ENCODE measurements around the gene FOXD4L4. TPM values are rescaled to one million over a fixed set of nuclear protein-coding genes. Genes with fewer than 3 reads are reported as not detected.
"Not testable (repeated sequence)": the region's sequence is repeated elsewhere in the genome, so short reads cannot be mapped to it uniquely, and the experiment has no call there.

The FOXD4L4 gene
- total RNA-seq (2014; rRNA removed; shearing (Covaris generic)) (not detected in 2 replicates), polyA plus RNA-seq (2016; fragmentation: Nextera tagmentation; extraction: Ambion mirVana) (not detected in 2 replicates)
- long read RNA-seq: 0 reads

- H3K27ac Mint-ChIP-seq; H4K20me1 ChIP-seq (replicated peaks; ENCODE audit: insufficient read depth); H3K27ac ChIP-seq (ENCODE audit: low read depth); H3K4me1 Mint-ChIP-seq; H3K36me3 Mint-ChIP-seq (ENCODE audit: low read depth); H3K36me3 ChIP-seq (ENCODE audit: insufficient read depth); H3K4me1 ChIP-seq (ENCODE audit: insufficient read depth); H3K79me2 ChIP-seq (replicated peaks; ENCODE audit: insufficient read depth); H3K9me2 ChIP-seq (ENCODE audit: insufficient read depth); ATAC-seq; H3K9me3 Mint-ChIP-seq; H3F3A ChIP-seq (replicated peaks; ENCODE audit: low read depth); H3K4me2 ChIP-seq; DNase-seq (ENCODE audit: low spot score); H2AFZ ChIP-seq: not testable (repeated sequence)
- peaks cover 20% of the 10 kb centered on the region for H3K27me3 Mint-ChIP-seq (ENCODE audit: insufficient read depth, low read depth, poor library complexity)
- Histone ChIP-seq H3K27me3 (ENCODE audit: insufficient read depth) (peaks cover 47% of the 10 kb centered on the region), H3K4me3 (peak within 1 kb of the TSS; percentile 34; the same call in 1 of the 2 replicates)
- peak within 1 kb of the TSS; percentile 47; the same call in 1 of the 3 replicates for H3K4me3 Mint-ChIP-seq
- TF ChIP-seq EZH2 (IDR thresholded peaks at IDR 0.05; ENCODE audit: low read depth, unreplicated experiment): peak; percentile 26
Measured at GRCh38 chr9:65737096-65737564, at the start of gene FOXD4L4. FOXD4L4 (plus strand) TSS chr9:65737146; CDS start chr9:65737146, 0 bp downstream.

DNA sequence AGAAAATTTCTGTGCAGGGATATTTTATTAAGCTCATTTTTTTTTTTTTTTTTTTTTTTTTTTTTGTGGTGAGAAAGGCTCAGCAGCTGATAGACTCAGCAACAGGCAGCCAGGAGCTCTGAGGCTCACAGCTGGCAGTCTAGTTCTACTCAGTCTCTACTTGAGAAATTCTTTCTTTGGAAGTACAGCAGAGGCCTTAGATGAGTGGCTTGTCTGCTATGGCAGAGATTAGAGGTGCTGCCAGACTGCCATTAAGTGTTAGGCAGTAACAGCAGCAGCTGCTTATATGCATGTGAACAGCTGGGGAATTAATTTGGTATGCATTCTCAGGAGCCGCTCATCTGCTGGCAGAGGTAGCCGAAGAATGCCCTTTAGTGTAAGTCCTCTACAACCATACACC lies 33.4 kb upstream of the FOXD4L4 start:
- H3K27ac Mint-ChIP-seq; H3K4me3 Mint-ChIP-seq; H3K9me2 ChIP-seq (ENCODE audit: insufficient read depth); H3K4me1 Mint-ChIP-seq; ATAC-seq; H3K36me3 ChIP-seq (ENCODE audit: insufficient read depth); H3K79me2 ChIP-seq (replicated peaks; ENCODE audit: insufficient read depth); H3K4me3 ChIP-seq; H2AFZ ChIP-seq; H3K9me3 Mint-ChIP-seq; H3K27me3 Mint-ChIP-seq (ENCODE audit: insufficient read depth, low read depth, poor library complexity); H4K20me1 ChIP-seq (replicated peaks; ENCODE audit: insufficient read depth); H3K27ac ChIP-seq (ENCODE audit: low read depth); H3K4me1 ChIP-seq (ENCODE audit: insufficient read depth); H3K36me3 Mint-ChIP-seq (ENCODE audit: low read depth); H3K4me2 ChIP-seq; H3K27me3 ChIP-seq (ENCODE audit: insufficient read depth); H3F3A ChIP-seq (replicated peaks; ENCODE audit: low read depth): not testable (repeated sequence)
- peak; percentile 15 for DNase-seq (ENCODE audit: low spot score)

- H2AFZ ChIP-seq; H3K4me1 Mint-ChIP-seq; H3K27ac ChIP-seq (ENCODE audit: low read depth); H3K9me3 Mint-ChIP-seq; H3K36me3 ChIP-seq (ENCODE audit: insufficient read depth); H3K27me3 Mint-ChIP-seq (ENCODE audit: insufficient read depth, low read depth, poor library complexity); H3F3A ChIP-seq (replicated peaks; ENCODE audit: low read depth); H3K9me2 ChIP-seq (ENCODE audit: insufficient read depth); DNase-seq (ENCODE audit: low spot score); H3K4me3 Mint-ChIP-seq; H3K27me3 ChIP-seq (ENCODE audit: insufficient read depth); H3K79me2 ChIP-seq (replicated peaks; ENCODE audit: insufficient read depth); H4K20me1 ChIP-seq (replicated peaks; ENCODE audit: insufficient read depth); H3K36me3 Mint-ChIP-seq (ENCODE audit: low read depth); H3K27ac Mint-ChIP-seq; H3K4me3 ChIP-seq; H3K4me1 ChIP-seq (ENCODE audit: insufficient read depth): not testable (repeated sequence)
- peak overlapping the region; percentile 60; the same call in 1 of the 2 replicates for H3K4me2 ChIP-seq
- ATAC-seq: peak; percentile 61
Measured at GRCh38 chr9:65714445-65714844, 22.5 kb upstream of the FOXD4L4 start.

GRCh38 chr9:65738133-65738532 lies 1.2 kb downstream of the FOXD4L4 start:
- peak; percentile 91 for ATAC-seq
- H3K4me3 Mint-ChIP-seq; H3F3A ChIP-seq (replicated peaks; ENCODE audit: low read depth); H3K4me3 ChIP-seq; H2AFZ ChIP-seq; H3K36me3 Mint-ChIP-seq (ENCODE audit: low read depth); H3K9me2 ChIP-seq (ENCODE audit: insufficient read depth); DNase-seq (ENCODE audit: low spot score); H3K4me1 ChIP-seq (ENCODE audit: insufficient read depth); H3K27ac Mint-ChIP-seq; H3K9me3 Mint-ChIP-seq; H3K4me2 ChIP-seq; H3K27ac ChIP-seq (ENCODE audit: low read depth); H3K36me3 ChIP-seq (ENCODE audit: insufficient read depth); H3K4me1 Mint-ChIP-seq; H4K20me1 ChIP-seq (replicated peaks; ENCODE audit: insufficient read depth); H3K79me2 ChIP-seq (replicated peaks; ENCODE audit: insufficient read depth): not testable (repeated sequence)
- H3K27me3 ChIP-seq (ENCODE audit: insufficient read depth): peaks cover 42% of the 10 kb centered on the region
- peaks cover 20% of the 10 kb centered on the region for H3K27me3 Mint-ChIP-seq (ENCODE audit: insufficient read depth, low read depth, poor library complexity)

Other genes starting within 250 kb of the FOXD4L4 start
- 32.1 and 40.0 TPM in 2 replicates for gene ZNG1E, start 61.2 kb upstream of the FOXD4L4 start, total RNA-seq (2014; rRNA removed; shearing (Covaris generic))
- gene ZNG1E, start 61.2 kb upstream of the FOXD4L4 start, polyA plus RNA-seq (2016; fragmentation: Nextera tagmentation; extraction: Ambion mirVana): 49.5 and 70.3 TPM in 2 replicates

Data from GM23338 (cell line).